HG02798 (cell line): ENCODE measurements around the gene SVBP.
A peak's percentile ranks its signal among the peaks of the same experiment; 100 is the strongest.

Source experiments
- ATAC-seq: cut with Tn5 transposase; IDR thresholded peaks from one replicate; pipeline ENCODE4 v1.9.1; 2021; ENCODE audit warnings: mild to moderate bottlenecking; ENCODE audit not compliant: unreplicated experiment, poor library complexity

The SVBP gene

DNA sequence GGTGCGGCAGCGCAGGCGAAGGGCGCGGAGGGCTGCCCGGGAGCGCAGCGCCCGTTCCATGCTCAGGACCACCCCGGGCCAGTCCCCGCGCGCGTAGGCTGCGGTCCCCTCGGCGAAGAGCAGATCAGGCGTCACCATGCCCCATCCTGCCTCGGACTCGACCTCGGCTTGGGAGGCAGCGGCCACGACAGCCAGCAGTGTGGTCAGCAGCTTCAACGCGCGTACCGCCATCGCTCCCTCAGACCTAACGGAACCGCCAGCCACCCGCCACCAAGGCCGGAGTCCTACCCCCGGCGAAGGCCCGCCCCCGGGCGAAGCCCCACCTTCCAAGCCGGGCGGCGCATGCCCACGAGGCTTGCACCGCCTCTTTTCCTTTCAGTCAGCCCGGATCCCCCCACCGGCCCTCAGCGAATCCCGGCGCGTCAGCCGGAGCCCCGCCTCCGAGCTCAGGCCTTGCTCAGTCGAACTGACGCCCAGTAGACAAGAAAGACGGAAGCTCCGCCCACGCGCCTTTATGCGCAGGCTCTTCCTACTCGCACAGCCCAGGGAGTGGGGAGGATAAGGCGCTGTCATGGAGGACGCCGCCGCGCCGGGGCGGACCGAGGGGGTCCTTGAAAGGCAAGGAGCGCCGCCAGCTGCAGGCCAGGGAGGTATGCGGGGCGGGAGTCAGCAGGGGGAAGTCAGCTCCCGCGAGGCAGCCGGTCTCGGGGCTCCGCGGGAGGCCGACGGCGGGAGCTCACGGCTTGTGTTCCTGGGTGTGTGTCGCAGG, 50.3 kb downstream of the SVBP start, which contains the start of the genes C1orf50 and P3H1:
Gene C1orf50 (plus strand): TSS at position 509 of the 769 bp plus-strand sequence. CDS start 63 bp downstream, at position 572.
Gene P3H1 (minus strand): TSS at position 288 of the 769 bp plus-strand sequence. CDS start 57 bp downstream, at position 231.
- ATAC-seq: peak; percentile 94

DNA sequence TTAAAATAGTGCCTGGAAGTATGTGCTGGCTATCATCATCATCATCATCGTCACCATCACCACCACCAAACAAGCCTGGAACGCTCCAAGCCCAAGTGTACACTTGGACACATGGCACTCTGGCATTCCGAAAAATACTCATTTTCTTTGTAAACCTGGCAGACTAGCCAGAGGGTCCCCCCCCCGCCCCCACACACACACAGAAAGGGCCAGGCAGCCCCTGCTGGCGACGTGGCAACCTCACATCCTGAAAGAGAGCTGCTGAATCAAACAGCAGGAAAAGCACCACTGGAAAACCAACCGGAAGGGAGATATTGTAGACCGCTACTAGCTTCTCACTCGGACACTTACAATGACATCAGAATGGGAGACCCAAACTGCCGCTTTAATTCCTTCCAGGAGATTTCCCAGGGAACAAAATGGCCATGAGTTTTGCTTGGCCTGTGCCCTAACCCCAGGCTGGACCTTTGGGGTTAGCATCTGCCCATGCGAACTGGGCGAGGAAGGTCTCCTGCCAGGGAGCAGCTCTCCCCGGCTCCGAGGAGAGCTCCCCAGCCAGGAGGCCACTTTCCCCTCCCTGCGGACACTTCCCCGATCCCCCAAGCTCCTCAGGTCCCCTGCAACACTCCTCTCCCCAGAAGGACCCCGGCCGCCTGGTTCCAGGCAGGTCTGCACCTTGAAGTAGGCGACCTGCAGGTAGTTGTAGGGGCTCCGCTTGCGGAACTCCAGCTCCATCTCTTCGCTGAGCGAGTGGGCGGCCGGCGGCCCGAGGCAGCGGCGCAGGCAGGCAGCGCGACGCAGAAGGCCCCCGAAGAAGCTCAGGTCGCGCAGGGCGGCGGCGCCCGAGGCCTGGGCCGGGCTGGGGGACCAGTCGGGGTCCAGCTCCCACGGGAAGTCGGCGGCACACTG, 51.1 kb downstream of the SVBP start:
- ATAC-seq: peak; percentile 16

DNA sequence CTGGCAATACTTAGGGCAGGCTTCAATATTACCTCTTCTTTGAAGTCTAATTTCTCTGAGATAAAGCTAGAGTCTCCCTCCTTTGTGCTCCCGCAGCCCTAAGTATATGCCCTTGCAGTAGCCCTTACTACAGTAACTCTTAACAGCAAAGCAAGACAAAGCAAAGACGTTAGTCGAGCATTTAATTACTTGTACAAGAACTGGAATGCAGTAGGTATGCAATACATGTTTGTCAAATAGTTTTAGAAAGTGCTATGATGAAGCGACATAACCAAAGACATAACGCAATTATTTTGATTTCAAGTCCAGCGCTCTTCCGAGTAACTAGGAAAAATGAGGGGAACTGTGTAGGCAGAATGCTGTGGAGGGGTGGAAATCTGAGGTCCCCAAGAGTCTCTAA, 51.9 kb downstream of the SVBP start:
- no peak for ATAC-seq

DNA sequence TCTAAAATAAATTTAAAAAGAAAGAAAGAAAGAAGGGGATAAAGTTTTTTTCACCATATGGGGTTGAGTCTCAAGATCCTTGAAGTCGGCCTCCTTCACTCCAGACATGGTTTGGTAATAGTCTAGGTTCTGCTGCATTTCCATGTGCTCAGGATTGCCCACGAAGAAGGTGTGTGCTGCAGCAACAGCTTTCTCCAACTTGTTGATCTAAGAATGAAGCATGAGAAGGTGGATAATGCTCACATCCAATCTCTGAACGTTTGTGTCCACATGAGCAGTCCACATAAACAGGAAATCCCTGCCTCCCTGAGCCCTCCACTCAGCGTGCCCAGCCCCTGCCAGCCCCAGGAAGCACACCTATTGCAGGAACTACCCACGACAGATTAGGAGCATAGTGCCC, 54.9 kb downstream of the SVBP start:
- no peak for ATAC-seq

DNA sequence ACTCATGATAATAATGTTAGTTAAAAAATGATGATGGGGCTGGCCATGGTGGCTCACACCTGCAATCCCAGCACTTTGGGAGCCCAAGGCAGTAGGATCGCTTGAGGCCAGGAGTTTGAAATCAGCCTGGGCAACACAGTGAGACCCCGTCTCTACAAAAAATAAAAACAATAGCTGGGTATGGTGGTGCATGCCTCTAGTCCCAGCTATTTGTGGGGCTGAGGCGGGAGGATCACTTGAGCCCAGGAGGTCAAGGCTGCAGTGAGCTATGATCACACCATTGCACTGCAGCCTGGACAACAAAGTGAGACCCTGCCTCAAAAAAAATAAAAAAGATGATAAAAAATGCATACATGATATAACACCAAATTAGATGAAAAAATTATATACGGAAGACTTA, 55.6 kb downstream of the SVBP start:
- ATAC-seq: no peak

DNA sequence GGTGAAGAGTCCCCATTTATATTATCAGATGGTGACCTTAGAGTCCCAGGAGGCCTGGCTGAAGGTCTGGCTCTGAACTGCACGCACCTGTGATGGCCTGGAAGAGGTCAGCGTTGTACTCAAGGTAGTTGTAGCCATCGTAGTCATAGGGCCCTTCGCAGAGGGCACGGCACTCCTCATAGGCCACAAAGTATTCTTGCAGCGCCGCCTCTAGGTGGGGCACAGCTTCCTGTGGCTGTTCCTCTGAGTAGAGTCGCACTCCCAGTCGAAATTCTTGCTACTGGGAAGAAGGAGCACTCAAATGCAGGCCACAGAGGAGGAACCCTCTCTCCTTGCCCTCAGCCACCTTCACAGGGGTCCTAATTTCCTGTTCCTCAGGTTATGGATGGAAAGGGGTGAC, 58.1 kb downstream of the SVBP start:
- no peak for ATAC-seq

DNA sequence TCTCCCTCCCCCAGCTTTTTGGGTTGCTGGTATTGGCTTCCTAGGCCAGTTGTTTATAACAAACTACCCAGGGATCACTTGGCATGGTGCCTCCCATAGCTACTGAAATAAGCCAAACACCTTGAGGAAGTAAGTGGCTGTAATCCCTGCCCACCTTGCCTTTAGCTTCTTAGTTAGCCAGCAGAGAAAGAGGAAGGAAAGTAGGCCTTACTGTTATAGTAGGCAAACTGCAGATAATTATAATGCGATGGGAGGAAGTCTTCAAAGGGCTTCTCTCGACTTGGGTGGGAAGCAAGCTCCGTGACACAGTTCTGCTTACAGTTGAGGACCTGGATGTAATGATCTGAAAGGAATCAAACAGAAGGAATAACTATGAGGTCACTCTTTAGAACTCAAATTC, 58.6 kb downstream of the SVBP start:
- ATAC-seq: no peak

DNA sequence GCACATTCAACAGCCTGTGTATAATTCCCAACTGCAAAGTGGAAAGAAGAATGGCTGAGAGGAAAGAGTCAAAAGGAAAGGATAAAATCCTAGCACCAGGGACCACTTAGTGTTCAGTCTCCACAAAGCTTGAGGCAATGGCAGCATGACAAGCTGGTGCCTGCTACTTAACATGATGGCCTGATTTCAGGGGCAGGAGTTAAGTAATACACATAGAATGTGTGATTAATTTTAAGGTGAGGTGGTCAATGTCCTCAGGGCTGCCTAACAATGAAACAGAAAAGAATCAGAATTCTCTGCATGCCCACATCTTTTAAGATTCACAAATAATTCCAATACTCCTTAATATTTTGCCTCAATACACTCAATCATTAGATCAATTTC, 59.3 kb downstream of the SVBP start:
- ATAC-seq: no peak
